SK-N-SH treated with all-trans-retinoic acid at 6 μM for 48 hours (cell line): ENCODE results near the gene IFIT1B.

ENCODE experiments used
- ARNTL ChIP-seq: fragments of 450-650 bp; formaldehyde crosslinking; IDR thresholded peaks from 2 replicates; pipeline ENCODE4 v1.5.0; 2020; ENCODE audit warnings: low read depth, mild to moderate bottlenecking, moderate library complexity, borderline replicate concordance
- ESRRG ChIP-seq: fragments of 250-450 bp; sonication (Bioruptor Pico); IDR thresholded peaks from 2 replicates; pipeline ENCODE4 v1.6.1; 2021; ENCODE audit warnings: mild to moderate bottlenecking
- RARB ChIP-seq: fragments of 250-450 bp; sonication (Bioruptor Pico); IDR thresholded peaks from 2 replicates; pipeline ENCODE4 v1.8.0; 2021; ENCODE audit warnings: mild to moderate bottlenecking, moderate library complexity
- TCF4 ChIP-seq: fragments of 250-450 bp; sonication (Bioruptor Pico); IDR thresholded peaks from 2 replicates; pipeline ENCODE4 v1.8.0; 2021; ENCODE audit warnings: mild to moderate bottlenecking, moderate library complexity, borderline replicate concordance
- ZC3H10 ChIP-seq: fragments of 250-450 bp; sonication (Bioruptor Pico); IDR thresholded peaks from 2 replicates; pipeline ENCODE4 v1.5.1; 2021; ENCODE audit warnings: mild to moderate bottlenecking, moderate library complexity
- ZFP3 ChIP-seq: fragments of 250-450 bp; sonication (Bioruptor Pico); IDR thresholded peaks from 2 replicates; pipeline ENCODE4 v1.5.0; 2020; ENCODE audit warnings: mild to moderate bottlenecking, moderate library complexity
- ZNF565 ChIP-seq: fragments of 450-650 bp; formaldehyde crosslinking; conservative IDR thresholded peaks from 2 replicates; pipeline ENCODE4 v1.5.0; 2020; ENCODE audit warnings: low read depth, mild to moderate bottlenecking, moderate library complexity
- ZNF70 ChIP-seq: fragments of 450-650 bp; formaldehyde crosslinking; IDR thresholded peaks from 2 replicates; pipeline ENCODE4 v1.5.0; 2020; ENCODE audit warnings: mild to moderate bottlenecking, moderate library complexity
- TF ChIP-seq, protein P1 (sequence below): fragments of 250-450 bp; sonication (Bioruptor Pico); IDR thresholded peaks from 2 replicates; pipeline ENCODE4 v1.8.0; 2020; ENCODE audit warnings: mild to moderate bottlenecking, moderate library complexity, borderline replicate concordance
- TF ChIP-seq, protein P2 (sequence below): fragments of 250-450 bp; sonication (Bioruptor Pico); IDR thresholded peaks from 2 replicates; pipeline ENCODE4 v1.8.0; 2021; ENCODE audit warnings: low read depth, mild to moderate bottlenecking, moderate library complexity, borderline replicate concordance
- TF ChIP-seq, protein P3 (sequence below): fragments of 250-450 bp; sonication (Bioruptor Pico); IDR thresholded peaks from 2 replicates; pipeline ENCODE4 v1.5.0; 2020; ENCODE audit warnings: mild to moderate bottlenecking, moderate library complexity

DNA sequence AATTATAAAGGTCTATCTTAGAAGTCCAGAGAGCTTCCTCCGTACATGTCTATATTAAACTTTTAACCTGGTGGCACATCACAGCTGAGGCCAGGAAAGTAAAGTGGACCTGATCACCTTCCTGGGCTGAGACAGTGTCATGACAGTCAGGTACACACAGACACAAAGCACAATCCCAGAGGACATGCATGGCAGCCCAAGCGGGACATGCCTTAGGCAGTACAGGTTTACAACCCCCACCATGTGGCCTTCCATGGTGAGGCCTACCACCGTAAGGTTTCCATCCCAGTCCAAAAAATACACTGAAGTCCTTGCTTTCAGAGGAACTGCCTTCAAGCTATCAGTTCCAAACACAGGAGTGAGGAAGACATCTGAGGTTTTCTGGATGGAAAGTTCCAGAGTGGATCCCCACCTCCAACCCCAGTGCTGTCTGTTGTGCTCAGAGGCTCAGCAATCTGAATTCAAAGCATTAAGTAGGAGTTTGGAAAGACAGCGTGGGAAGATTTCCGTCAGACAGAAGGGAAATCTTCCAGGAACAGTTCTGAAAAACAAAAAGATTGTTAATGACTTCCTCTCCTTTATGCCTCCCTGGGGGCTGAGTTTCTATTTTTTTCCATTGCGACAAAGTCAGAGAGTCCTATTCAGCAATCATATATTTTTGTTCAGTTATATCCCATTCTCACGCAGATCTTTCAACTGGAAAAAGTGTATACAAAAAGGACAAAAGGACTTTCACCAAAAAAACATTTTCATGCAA is 30.0 kb upstream of the IFIT1B start:
- TF ChIP-seq, protein P1, sequence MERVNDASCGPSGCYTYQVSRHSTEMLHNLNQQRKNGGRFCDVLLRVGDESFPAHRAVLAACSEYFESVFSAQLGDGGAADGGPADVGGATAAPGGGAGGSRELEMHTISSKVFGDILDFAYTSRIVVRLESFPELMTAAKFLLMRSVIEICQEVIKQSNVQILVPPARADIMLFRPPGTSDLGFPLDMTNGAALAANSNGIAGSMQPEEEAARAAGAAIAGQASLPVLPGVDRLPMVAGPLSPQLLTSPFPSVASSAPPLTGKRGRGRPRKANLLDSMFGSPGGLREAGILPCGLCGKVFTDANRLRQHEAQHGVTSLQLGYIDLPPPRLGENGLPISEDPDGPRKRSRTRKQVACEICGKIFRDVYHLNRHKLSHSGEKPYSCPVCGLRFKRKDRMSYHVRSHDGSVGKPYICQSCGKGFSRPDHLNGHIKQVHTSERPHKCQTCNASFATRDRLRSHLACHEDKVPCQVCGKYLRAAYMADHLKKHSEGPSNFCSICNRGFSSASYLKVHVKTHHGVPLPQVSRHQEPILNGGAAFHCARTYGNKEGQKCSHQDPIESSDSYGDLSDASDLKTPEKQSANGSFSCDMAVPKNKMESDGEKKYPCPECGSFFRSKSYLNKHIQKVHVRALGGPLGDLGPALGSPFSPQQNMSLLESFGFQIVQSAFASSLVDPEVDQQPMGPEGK = no peak
- TF ChIP-seq TCF4 (CRISPR knock-in tag) (no peak), ESRRG (no peak), ZFP3 (CRISPR knock-in tag) (no peak), ARNTL (no peak), ZNF70 (CRISPR knock-in tag) (no peak), ZC3H10 (CRISPR knock-in tag) (no peak), ZNF565 (no peak), RARB (CRISPR knock-in tag) (no peak)
- TF ChIP-seq, protein P2, sequence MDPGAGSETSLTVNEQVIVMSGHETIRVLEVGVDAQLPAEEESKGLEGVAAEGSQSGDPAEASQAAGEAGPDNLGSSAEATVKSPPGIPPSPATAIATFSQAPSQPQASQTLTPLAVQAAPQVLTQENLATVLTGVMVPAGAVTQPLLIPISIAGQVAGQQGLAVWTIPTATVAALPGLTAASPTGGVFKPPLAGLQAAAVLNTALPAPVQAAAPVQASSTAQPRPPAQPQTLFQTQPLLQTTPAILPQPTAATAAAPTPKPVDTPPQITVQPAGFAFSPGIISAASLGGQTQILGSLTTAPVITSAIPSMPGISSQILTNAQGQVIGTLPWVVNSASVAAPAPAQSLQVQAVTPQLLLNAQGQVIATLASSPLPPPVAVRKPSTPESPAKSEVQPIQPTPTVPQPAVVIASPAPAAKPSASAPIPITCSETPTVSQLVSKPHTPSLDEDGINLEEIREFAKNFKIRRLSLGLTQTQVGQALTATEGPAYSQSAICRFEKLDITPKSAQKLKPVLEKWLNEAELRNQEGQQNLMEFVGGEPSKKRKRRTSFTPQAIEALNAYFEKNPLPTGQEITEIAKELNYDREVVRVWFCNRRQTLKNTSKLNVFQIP (CRISPR knock-in tag) = no peak
- TF ChIP-seq, protein P3, sequence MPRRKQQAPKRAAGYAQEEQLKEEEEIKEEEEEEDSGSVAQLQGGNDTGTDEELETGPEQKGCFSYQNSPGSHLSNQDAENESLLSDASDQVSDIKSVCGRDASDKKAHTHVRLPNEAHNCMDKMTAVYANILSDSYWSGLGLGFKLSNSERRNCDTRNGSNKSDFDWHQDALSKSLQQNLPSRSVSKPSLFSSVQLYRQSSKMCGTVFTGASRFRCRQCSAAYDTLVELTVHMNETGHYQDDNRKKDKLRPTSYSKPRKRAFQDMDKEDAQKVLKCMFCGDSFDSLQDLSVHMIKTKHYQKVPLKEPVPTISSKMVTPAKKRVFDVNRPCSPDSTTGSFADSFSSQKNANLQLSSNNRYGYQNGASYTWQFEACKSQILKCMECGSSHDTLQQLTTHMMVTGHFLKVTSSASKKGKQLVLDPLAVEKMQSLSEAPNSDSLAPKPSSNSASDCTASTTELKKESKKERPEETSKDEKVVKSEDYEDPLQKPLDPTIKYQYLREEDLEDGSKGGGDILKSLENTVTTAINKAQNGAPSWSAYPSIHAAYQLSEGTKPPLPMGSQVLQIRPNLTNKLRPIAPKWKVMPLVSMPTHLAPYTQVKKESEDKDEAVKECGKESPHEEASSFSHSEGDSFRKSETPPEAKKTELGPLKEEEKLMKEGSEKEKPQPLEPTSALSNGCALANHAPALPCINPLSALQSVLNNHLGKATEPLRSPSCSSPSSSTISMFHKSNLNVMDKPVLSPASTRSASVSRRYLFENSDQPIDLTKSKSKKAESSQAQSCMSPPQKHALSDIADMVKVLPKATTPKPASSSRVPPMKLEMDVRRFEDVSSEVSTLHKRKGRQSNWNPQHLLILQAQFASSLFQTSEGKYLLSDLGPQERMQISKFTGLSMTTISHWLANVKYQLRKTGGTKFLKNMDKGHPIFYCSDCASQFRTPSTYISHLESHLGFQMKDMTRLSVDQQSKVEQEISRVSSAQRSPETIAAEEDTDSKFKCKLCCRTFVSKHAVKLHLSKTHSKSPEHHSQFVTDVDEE (CRISPR knock-in tag) = no peak
